HUES64 (cell line): ENCODE results near the gene ZNF670.
"Not testable (repeated sequence)": the region's sequence is repeated elsewhere in the genome, so short reads cannot be mapped to it uniquely, and the experiment has no call there.

ENCODE experiments used
- H3K27ac ChIP-seq: 2 replicates; pipeline ENCODE4 v1.7.0; 2013; ENCODE audit warnings: low read depth, low read length, inconsistent platforms
- H3K27me3 ChIP-seq: 2 replicates; pipeline ENCODE4 v1.6.1; 2013; ENCODE audit warnings: mild to moderate bottlenecking, low read length; ENCODE audit not compliant: insufficient read depth
- H3K36me3 ChIP-seq: 2 replicates; pipeline ENCODE4 v1.6.1; 2013; ENCODE audit warnings: mild to moderate bottlenecking, low read length; ENCODE audit not compliant: insufficient read depth
- H3K4me1 ChIP-seq: 2 replicates; pipeline ENCODE4 v1.6.1; 2013; ENCODE audit warnings: mild to moderate bottlenecking, low read length, moderate library complexity; ENCODE audit not compliant: insufficient read depth
- H3K4me3 ChIP-seq: 2 replicates; pipeline ENCODE4 v1.5.1; 2013; ENCODE audit warnings: mild to moderate bottlenecking, low read length, moderate library complexity
- H3K9ac ChIP-seq: 2 replicates; pipeline ENCODE4 v1.6.1; 2013; ENCODE audit warnings: mild to moderate bottlenecking, low read depth, low read length
- H3K9me3 ChIP-seq: 2 replicates; pipeline ENCODE4 v1.6.1; 2013; ENCODE audit warnings: low read depth, low read length; ENCODE audit not compliant: insufficient read depth
- WGBS: fragments of 150-250, 120-280 bp; methylation state at CpG from one replicate; pipeline ENCODE4 v1.1.7; 2013; ENCODE audit warnings: missing lambda C conversion rate; 5-methylcytosine and 5-hydroxymethylcytosine counted together

Gene ZNF670

DNA sequence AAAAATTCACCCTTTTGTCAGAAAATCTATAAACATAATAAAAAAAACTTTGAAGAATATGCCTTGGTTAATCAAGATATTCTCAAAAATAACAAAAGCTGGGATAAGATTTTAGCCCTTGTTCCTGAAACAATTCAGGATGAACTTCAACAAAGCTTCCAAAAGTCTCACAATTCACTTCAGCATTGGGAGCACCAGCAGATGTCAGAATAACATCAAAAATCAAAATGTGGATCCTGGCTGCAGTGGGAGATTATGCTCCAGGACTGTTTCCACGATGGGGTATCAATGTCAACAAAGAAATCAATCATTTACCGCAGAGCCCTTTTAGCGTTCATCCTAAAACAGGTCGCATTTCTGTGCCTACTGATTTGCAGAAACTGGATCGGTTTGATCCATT is 35.2 kb downstream of the ZNF670 start:
- Histone ChIP-seq H3K36me3 (peaks cover 54% of the 10 kb centered on the region), H3K9ac (no peak overlapping the region), H3K27me3 (no peaks in the 10 kb centered on the region), H3K9me3 (peaks cover 99% of the 10 kb centered on the region), H3K4me3 (no peak overlapping the region), H3K4me1 (no peaks in the 10 kb centered on the region), H3K27ac (no peak overlapping the region)
- 93% methylated on average over 5 of the region's 5 CpGs for WGBS

DNA sequence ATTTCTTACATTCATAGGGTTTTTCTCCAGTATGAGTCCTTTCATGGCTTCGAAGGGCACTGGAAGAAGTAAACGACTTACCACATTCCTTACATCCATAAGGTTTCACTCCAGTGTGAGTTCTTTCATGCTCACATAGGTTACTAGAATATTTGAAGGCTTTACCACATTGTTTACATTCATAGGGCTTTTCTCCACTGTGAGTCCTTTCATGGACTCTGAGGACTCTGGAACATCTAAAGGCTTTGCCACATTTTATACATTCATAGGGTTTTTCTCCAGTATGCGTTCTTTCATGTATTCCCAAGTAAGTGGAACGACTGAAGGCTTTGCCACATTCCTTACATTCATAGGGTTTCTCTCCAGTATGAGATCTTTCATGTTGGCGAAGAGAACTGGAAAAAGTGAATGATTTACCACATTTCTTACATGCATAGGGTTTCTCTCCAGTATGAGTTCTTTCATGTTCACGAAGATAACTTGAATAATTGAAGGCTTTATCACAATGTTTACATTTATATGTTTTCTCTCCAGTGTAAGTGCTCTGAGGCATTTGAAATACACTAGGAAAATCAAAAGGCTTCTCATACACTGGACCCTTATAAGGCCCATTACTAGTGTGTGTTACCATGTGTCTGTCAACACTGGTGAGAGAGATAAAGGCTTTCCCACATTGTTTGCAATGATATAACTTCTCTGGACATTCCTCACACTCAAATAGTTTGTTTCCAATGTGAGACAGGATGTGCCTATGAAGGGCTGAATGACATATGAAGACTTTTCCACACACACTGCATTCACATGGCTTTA is 40.9 kb downstream of the ZNF670 start:
- Histone ChIP-seq H3K4me3 (no peak overlapping the region; the same call in 1 of the 2 replicates), H3K27ac (no peak overlapping the region), H3K27me3 (no peaks in the 10 kb centered on the region), H3K36me3 (peaks cover 79% of the 10 kb centered on the region), H3K9me3 (peaks cover 98% of the 10 kb centered on the region), H3K4me1 (no peaks in the 10 kb centered on the region), H3K9ac (no peak overlapping the region)
- 96% methylated on average over 5 of the region's 6 CpGs for WGBS

DNA sequence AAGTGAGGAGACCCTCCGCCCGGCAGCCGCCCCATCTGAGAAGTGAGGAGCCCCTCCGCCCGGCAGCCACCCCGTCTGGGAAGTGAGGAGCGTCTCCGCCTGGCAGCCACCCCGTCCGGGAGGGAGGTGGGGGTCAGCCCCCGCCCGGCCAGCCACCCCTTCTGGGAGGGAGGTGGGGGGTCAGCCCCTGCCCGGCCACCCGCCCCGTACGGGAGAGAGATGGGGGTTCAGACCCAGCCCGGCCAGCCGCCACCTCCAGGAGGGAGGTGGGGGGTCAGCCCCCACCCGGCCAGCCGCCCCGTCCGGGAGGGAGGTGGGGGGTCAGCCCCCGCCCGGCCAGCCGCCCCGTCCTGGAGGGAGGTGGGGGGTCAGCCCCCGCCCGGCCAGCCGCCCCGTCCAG is 46.3 kb downstream of the ZNF670 start:
- not testable (repeated sequence) for H3K27ac ChIP-seq, H3K9ac ChIP-seq, H3K4me1 ChIP-seq, H3K4me3 ChIP-seq, H3K27me3 ChIP-seq
- Histone ChIP-seq H3K36me3 (peaks cover 39% of the 10 kb centered on the region), H3K9me3 (peaks cover 73% of the 10 kb centered on the region)
- 88% methylated on average over 22 of the region's 30 CpGs for WGBS
